Epithelial cell of proximal tubule (primary cell): Measurements from ENCODE around the gene CELSR1. TPM values are rescaled to one million over a fixed set of nuclear protein-coding genes. Genes with fewer than 3 reads are reported as not detected.
"Not testable (repeated sequence)": the region's sequence is repeated elsewhere in the genome, so short reads cannot be mapped to it uniquely, and the experiment has no call there.

ENCODE experiments used
- DNase-seq: peaks from one replicate; pipeline ENCODE4 v3.0.0-alpha.2; 2011; ENCODE audit warnings: low read depth
- H3K4me3 ChIP-seq: 2 replicates; pipeline ENCODE4 v1.5.1; 2011; ENCODE audit warnings: low read depth, mild to moderate bottlenecking, low read length
- total RNA-seq: library from RNA; depleted of rRNA; stranded (reverse); fragments of >200 nt; gene quantifications from 2 replicates; pipeline ENCODE4 v1.2.3, GENCODE V29; 2015
- TF ChIP-seq, protein P1 (sequence below): conservative IDR thresholded peaks from 2 replicates; pipeline ENCODE4 v1.5.1; 2012; ENCODE audit warnings: low read depth, mild to moderate bottlenecking, low read length

Gene CELSR1
- total RNA-seq, 1 donor from 2014 or later: 85.0 TPM

DNA sequence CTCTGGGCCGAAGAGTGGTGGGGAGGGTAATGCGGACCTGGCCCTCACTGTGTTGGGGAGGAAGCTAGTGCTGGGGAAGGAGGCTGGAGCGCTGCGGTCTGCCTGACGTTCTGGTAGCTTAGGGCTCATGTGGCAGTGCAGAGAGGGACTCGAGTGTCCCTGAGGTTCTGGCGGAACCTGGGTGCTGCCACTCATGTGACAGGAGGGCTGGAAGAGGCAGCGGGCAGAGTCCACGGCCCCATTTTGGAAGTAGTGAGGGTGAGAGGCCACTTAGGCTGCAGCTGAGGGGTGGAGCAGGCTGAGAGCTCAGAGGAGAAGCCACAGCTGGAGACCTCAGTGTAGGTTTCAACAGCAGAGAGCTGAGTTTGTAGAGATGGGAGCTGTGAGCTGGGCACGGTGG, 218.1 kb downstream of the CELSR1 start:
- TF ChIP-seq, protein P1, sequence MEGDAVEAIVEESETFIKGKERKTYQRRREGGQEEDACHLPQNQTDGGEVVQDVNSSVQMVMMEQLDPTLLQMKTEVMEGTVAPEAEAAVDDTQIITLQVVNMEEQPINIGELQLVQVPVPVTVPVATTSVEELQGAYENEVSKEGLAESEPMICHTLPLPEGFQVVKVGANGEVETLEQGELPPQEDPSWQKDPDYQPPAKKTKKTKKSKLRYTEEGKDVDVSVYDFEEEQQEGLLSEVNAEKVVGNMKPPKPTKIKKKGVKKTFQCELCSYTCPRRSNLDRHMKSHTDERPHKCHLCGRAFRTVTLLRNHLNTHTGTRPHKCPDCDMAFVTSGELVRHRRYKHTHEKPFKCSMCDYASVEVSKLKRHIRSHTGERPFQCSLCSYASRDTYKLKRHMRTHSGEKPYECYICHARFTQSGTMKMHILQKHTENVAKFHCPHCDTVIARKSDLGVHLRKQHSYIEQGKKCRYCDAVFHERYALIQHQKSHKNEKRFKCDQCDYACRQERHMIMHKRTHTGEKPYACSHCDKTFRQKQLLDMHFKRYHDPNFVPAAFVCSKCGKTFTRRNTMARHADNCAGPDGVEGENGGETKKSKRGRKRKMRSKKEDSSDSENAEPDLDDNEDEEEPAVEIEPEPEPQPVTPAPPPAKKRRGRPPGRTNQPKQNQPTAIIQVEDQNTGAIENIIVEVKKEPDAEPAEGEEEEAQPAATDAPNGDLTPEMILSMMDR: no peak

DNA sequence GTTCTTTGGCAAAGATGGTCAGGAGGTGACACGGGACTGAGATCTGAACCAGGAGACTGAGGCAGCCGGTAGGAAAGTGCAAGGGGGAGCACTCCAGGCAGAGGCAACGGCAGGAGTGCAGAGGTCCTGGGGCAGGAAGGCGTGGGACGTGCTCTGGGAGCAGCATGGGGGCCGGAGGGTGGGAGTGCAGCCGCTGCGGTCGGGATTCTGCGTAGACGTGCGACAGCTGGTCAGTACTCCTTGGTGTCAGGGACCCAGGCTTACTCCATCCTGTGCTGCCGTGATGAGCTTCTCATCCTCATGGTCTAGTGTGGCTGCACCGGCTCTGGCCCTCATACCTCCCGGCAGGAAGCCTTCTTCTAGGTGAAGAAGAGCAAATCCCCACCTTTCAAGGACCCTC, 218.8 kb downstream of the CELSR1 start:
- no peak for DNase-seq
- TF ChIP-seq, protein P1: no peak
- no peak overlapping the region for H3K4me3 ChIP-seq

More for the DNA sequence above, 218.1 kb downstream of the CELSR1 start:
- no peak overlapping the region for H3K4me3 ChIP-seq
- DNase-seq: no peak

DNA sequence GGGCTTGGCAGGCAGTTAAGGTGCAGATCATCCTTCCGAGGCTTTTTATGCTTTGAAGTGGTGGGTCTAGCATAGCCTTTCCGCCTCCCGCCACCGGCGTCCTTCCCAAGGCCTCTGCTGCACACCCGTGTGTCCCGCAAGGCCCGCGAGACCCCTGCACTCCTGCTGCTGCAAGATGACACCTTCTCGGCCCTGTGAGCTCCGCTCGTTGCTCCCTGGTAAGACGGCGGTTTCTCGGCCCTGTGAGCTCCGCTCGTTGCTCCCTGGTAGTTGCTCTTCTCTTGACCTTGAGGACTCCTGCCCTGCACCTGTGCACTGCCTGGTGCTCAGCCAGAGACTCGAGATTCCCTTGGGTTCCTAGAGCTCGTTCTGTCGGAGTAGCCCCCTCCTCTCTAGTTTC, 219.8 kb downstream of the CELSR1 start:
- H3K4me3 ChIP-seq: no peak overlapping the region
- TF ChIP-seq, protein P1: no peak
- no peak for DNase-seq

DNA sequence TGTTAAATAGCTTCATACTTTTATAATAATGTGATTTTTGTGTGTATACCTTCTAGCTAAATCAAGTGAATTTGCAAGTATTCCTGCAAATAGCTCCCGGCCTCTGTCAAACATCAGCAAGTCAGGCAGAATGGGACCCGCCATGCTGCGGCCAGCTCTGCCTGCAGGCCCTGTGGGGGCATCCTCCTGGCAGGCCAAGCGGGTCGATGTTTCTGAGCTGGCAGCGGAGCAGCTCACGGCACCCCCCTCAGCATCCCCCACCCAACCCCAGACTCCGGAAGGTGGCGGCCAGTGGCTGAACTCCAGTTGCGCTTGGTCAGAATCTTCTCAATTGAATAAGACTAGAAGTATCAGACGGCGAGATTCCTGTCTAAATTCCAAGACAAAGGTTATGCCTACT, 221.4 kb downstream of the CELSR1 start:
- TF ChIP-seq, protein P1: no peak

DNA sequence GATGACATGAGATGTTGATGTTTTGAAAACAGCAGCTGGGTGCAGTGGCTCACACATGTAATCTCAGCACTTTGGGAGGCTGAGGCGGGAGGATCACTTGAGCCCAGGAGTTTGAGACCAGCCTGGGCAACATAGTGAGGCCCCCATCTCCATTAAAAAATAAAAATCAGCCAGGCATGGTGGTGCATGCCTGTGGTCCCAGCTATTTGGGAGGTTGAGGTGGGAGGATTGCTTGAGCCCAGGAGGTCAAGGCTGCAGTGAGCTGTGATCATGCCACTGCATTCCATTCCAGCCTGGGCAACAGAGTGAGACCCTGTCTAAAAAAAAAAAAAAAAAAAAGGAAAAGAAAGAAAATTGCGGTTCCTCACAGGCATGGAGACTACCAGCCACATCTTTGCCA, 224.6 kb downstream of the CELSR1 start:
- DNase-seq, H3K4me3 ChIP-seq: not testable (repeated sequence)

More for the DNA sequence above, 221.4 kb downstream of the CELSR1 start:
- H3K4me3 ChIP-seq: no peak overlapping the region
- no peak for DNase-seq

DNA sequence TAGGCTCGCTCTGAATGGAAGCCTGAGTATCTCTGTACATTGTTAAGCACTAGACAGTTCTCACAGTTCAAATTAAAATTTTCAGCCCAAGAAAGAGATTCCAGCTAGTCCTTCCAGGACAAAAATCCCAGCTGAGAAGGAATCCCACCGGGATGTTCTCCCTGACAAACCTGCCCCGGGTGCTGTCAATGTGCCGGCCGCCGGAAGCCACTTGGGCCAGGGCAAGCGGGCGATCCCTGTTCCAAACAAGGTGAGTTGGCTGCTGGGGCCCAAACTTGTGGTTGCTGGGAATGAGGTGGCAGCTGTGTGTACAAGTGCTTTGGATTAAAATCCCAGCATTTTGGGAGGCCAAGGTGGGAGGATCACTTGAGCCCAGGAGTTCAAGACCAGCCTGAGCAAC, 225.4 kb downstream of the CELSR1 start:
- no peak for DNase-seq
- H3K4me3 ChIP-seq: no peak overlapping the region
- TF ChIP-seq, protein P1: no peak

Other genes starting within 250 kb of the CELSR1 start
- 18.2 and 35.8 TPM in 2 replicates for gene GTSE1, start 240.8 kb downstream of the CELSR1 start, total RNA-seq
- 39.0 and 50.2 TPM in 2 replicates for gene TRMU, start 201.9 kb downstream of the CELSR1 start, total RNA-seq
- 30.2 and 36.8 TPM in 2 replicates for gene GRAMD4, start 82.8 kb upstream of the CELSR1 start, total RNA-seq
- gene CERK, start 200.6 kb upstream of the CELSR1 start, total RNA-seq: 22.6 and 40.9 TPM in 2 replicates
- gene TBC1D22A, start 225.0 kb upstream of the CELSR1 start, total RNA-seq: 16.6 and 22.7 TPM in 2 replicates